TTC549 (cell line): ENCODE data around the gene TLR6.
"Not testable (repeated sequence)": the region's sequence is repeated elsewhere in the genome, so short reads cannot be mapped to it uniquely, and the experiment has no call there.

Experiments
- FAIRE-seq: peaks from 2 replicates; lab custom pipeline; 2012; peaks lifted over from hg19 to GRCh38; lab: Jason Lieb, UNC

The TLR6 gene

DNA sequence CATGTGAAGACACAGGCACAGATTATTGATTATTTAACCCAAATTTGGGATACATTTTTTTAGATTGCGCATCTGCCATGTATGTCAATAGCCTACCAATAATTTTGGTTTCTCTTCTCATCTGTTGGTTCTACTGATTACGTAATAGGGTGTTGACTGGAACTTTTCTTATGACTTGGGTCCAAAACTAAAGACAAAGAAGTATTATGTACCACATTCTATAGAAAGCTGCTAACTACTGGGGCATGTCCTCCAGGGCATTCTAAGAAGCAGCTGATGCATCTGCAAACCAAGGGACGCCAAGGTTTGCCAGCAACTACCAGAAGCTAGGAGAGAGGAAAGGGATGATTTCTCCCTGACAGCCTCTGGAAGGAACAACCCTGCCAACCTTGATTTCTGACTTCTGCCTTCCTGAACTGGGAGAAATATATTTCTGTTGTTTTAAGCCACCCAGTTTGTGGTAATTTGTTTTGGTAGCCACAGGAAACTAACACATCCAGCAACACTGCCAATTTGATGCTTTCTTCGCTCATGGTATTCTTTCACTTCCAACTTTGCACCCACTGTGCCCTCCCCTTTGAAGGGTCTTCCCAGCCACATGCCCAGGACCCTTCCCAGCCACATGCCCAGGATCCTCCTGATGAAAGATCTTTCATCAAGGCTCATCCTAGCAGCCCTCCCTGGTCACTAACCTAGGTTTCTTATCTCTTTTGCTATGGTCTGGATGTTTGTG lies 36.1 kb downstream of the TLR6 start:
- FAIRE-seq = no peak

DNA sequence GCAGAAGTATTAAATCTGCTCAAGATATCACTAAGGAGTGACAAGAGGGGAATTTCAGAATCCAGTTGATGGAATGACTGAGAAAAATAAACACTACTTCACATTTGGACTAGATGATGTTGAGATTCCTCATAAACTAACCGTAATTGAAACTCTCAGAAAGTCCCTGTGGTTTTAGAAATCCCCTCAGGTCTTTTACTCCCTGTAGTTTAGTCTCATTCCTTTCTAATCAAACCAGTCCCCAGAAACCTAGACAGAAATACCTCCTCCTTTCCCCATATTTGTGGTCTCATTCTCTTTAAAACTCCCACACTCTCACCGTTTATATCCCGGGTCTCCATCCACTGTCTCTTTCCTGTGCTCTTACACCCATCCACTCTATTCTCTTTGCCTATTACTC lies 37.0 kb downstream of the TLR6 start:
- FAIRE-seq = no peak

DNA sequence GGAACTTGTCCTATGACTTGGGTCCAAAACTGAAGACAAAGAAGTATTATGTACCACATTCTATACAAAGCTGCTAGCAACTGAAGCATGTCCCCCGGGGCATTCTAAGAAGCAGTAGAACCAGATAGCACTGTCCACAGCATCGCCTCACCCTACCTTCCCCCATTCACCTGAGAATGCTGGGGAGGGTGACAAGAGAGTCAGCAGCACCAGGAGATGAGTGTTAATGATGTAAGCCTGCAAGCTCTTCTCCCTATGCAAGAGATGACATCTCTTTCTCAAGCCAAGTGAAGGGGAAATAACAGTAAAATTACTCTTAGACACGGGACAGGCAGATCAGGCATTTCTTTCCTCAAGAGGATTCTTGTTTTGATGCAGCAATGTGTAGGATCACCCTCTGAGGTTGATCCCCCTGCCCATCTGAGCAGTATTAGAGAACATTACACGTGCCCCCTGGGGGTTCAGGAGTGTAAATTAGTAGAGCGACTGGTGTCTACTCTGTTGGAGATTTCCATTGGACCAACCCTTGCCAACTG lies 38.1 kb downstream of the TLR6 start:
- no peak for FAIRE-seq

DNA sequence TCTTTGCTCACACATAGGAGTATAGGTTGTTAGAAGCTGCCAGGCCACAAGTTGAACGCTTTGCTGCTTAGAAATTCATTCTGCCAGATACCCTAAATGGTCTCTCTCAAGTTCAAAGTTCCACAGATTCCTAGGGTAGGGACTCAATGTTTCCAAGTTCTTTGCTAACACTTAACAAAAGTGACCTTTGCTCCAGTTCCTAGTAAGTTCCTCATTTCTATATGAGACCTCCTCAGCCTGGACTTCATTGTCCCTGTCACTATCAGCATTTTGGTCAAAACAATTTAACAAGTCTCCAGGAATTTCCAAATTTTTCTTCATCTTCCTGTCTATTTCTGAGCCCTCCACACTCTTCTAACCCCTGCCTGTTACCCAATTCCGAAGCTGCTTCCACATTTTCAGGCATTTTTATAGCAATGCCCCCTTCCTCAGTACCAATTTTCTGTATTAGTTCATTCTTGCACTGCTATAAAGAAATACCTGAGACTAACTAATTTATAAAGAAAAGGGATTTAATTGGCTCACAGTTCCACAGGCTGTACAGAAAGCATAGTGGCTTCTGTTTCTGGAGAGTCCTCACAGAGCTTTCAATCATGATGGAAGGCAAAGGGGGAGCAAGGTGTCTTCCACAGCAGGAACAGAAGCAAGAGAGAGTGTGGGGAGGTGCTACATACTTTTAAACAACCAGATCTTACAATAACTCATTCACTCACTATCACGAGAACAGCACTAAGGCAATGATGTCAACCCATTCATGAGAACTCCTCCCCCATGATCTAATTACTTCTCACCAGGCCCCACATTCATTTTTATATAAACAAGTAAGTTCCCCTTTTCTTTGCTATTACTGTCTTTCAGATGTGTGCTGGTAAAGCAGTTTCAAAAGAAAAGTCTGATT lies 40.5 kb downstream of the TLR6 start:
- FAIRE-seq = no peak

DNA sequence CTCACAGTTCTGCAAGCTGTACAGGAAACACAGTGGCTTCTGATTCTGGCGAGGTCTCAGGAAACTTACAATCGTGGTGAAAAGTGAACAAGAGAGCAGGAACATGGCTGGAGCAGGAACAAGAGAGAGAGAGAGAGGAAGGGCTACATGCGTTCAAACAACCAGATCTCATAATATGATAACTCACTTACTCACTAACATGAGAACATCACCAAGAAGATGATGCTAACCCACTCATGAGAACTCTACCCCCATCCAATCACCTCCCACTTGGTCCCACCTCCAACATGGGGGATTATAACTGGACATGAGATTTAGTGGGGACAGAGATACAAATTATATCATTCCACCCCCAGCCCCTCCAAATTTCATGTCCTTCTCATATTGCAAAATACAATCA lies 42.2 kb downstream of the TLR6 start:
- no peak for FAIRE-seq

DNA sequence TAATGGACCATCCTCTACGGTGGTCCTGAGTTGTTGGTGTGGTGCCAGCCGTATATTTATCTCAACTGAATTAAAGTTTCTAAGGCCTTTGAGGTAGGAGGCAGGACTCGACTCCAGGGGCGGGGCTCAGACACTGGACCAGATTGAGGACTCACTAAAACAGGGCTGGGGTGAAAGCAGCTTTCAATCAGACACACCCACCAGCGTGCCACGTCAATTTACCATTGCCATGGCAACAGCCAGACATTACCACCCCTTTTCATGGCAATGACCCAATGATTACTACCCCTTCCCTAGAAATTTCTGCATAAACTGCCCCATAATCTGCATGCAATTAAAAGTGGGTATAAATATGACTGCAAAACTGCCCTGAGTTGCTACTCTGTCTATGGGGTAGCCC lies 45.3 kb downstream of the TLR6 start:
- FAIRE-seq = no peak

DNA sequence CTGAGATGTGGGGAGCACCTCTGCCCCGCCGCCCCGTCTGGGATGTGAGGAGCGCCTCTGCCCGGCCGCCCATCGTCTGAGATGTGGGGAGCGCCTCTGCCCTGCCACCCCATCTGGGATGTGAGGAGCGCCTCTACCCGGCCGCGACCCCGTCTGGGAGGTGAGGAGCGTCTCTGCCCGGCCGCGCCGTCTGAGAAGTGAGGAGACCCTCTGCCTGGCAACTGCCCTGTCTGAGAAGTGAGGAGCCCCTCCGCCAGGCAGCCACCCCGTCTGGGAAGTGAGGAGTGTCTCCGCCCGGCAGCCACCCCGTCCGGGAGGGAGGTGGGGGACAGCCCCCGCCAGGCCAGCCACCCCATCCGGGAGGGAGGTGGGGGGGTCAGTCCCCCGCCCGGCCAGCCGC lies 49.2 kb downstream of the TLR6 start:
- FAIRE-seq = not testable (repeated sequence)

DNA sequence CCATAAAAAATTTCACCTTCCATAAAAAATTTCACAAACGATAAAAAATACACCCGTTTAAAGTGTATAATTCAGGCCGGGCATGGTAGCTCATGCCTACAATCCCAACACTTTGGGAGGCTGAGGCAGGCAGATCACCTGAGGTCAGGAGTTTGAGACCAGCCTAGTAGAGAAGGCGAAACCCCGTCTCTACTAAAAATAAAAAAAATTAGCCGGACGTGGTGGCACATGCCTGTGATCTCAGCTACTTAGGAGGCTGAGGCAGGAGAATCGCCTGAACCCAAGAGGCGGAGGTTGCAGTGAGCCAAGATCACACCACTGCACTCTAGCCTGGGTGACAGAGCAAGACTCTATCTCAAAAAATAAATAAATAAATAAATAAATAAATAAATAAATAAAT lies 50.4 kb downstream of the TLR6 start:
- FAIRE-seq = not testable (repeated sequence)

DNA sequence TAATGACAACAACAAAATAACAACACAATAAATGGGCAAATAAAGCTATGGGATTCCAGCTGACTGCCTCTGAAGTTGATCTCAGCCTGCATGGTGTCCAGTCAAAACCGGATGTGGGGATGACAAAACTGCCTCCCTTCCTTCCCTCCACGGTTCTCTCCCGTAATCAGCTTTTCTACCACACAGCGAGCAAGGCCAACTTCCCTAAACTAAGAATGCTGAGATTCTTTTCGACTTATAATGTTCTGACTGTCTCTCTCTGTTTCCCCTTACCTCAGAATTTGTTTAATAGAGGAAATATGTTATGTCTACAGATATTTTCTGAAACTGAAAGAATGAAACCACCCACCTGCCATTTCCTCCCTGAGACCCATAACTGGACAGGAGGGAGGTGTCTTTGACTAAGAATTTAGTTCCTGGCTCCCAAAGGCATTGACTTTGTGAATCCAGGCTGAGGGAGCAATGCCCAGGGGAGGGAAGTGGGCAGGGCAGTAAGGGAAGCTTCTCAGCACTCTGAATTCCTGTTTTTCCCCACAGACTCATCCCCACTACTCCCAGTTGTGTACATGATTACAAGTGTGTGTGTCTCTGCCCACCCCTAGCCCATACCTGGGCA lies 51.0 kb downstream of the TLR6 start:
- no peak for FAIRE-seq

DNA sequence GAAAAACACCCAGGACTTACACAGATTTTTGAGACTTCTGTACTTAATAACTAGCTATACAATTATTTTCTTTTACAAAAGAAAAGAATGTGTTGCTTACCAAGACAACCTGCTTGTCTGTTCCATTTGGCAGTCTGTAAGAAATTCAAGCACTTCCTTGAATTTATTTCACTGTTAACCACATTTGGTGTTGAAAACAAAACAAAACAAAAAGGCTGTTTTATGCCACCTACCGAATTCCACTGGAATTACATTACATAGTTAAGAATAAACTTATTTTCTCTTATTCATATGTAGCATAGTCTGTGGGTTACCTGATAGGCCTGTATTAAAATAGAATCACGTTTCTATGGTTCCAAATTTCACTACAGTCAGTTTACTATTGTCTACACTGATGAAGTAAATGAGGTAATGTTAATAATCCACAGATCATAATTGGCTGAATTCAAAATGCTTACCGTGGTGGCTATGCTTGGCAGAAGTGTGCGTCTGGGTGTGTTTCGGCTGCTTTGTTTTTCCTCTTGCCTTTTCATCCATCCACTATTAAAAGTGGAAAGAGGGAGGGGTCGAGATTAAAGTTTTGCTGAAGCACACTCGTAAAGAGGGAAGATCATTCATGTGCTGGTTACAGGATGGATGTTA lies 51.8 kb downstream of the TLR6 start, which contains the start of gene TLR1:
TLR1 (minus strand) TSS at position 138 of the 642 bp plus-strand sequence. CDS start 5,960 bp downstream, outside the sequence.
- FAIRE-seq = peak; percentile 91

DNA sequence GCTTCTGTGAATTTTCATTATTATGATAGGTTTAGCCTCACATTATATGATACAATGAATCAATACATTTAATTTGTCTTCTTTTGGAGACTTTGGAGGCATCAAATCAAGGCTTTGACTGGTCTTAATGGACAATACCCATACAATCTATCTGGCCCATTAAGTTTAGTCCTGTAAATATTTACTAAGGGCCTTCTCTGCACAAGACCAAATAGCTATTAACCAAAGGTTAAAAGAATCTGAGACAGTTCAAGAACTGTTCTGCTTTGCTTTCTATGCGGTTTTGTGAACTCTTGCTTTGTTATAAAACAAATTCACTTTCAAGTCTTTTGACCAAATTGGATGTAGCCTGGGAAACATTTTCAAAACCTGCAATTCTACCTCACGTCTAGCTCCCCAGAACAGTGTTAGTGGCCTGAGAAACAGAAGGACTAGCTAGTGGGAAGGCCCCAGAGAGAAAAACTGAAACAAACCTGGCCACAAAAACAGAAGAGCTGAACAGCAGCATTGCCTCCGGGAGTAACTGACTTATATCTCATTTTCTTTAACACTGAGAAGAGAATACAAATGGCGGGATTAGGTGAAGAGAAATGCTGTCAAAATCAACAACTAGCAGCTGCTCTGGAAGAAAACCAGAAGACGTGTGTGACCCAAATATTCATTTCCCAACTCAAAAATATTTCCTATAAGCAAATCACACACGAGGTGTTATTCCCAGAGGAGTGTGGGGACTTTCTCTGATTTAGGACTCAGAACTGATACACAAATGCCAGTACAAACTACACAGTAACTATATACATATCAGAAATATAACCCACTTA lies 52.6 kb downstream of the TLR6 start:
- no peak for FAIRE-seq

DNA sequence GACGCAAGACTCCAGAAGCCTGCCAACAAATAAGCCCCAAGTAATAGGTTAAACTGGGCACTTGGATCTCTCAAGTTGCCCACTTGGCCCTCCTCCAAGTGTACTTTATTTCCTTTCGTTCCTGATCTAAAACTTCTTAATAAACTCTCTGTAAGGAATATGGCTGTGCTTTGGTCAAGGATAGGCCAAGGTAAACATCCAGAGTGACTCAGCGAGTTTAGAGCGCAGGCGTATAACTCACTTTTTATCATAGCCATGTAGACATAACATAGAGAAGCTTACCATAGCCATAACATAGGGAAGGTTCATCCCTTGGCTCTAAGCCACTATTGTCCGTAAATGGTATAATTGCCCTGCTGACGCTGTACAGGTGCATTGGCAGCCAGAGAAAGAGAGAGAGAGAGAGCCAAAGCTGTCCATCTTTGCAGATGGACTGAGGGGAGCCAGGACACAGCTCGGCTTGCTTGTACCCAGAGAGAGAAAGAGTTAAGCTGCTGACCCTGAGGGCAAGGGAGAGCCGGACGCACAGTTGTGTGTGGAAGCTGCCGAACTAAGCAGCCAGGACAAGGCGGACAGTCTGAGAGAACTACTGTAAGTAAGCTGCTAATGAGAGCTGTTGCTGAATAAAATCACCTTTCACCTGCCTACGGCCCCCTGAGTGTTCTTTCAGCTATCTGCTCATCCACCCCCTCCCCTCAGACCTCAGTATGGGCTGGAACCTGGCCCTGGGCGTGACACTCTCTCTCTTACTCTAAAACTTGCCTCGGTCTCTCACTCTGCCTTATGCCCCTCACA lies 53.9 kb downstream of the TLR6 start:
- FAIRE-seq = no peak

DNA sequence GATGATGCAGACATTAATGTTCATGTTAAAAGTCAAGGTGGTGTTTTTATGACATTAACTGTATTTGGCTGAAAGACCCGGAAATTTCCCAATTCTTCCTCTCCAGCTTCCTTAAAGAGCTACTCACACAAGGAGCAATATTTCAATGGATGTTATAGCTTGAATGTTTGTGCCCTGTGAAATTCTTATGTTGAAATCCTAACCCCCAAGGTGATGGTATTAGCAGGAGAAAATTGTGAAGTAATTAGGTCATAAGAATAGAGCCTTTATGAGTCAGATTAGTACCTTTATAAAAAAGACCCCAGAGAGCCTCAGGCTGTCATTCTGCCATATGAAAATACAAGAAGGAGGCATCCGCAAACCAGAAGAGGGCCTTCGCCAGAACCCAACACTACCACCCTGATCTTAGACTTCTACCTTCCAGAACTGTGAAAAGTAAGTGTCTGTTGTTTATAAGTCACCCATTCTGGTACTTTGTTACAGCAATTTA lies 55.6 kb downstream of the TLR6 start:
- no peak for FAIRE-seq

DNA sequence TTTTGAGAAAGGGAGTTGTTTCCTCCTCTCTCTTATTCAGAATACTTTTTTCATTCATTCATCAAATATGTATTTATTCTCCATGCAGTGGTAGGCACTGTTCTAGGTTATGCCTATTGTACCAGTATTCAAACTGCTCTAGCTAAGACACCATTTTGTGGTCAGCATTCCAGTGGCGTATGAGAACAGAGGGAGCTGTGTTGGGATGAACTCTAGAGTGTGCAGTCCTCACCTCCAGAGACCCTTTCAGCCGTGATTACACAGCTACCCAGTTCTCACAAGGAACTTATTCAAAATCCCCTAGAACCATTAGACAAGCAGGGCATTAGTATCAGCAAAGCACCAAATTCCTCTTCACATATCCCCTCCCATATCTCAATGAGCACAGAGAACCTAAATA lies 56.3 kb downstream of the TLR6 start:
- FAIRE-seq = no peak

DNA sequence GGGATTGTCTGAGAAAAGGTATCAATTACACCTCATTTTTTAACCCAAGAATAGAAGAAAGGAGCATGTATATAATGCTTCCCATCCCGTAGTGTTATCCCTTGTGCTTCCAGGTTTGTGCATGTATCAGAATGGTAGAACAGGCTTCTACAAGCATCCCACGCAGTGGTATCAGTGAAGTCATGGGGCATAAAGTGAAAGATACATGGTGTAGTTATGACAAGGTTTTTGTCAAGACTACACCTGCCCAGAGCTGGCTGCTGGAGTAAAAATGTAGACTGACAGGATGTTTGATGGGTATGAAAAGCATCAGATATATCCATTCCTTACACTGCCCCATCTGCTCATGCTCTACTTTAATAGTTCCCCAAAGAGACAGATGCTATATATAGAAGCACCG lies 61.5 kb downstream of the TLR6 start:
- no peak for FAIRE-seq

DNA sequence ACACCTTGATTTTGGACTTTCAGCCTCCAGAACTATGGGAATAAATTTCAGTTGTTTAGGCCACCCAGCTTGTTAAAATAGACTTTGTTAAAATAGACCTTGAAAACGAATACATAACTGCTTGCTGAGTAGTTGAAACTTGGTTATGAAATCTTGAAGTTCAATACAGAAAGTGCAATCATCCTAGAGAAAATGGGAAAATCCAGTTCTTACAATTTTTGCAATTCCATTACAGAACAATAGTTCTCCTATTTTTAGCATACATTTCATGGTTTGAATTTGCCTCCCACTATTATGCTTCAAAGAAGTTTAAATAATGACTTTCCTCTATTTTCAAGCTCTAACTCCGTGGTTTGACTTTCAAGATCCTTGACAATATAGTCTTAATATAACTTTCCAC lies 62.6 kb downstream of the TLR6 start:
- no peak for FAIRE-seq

DNA sequence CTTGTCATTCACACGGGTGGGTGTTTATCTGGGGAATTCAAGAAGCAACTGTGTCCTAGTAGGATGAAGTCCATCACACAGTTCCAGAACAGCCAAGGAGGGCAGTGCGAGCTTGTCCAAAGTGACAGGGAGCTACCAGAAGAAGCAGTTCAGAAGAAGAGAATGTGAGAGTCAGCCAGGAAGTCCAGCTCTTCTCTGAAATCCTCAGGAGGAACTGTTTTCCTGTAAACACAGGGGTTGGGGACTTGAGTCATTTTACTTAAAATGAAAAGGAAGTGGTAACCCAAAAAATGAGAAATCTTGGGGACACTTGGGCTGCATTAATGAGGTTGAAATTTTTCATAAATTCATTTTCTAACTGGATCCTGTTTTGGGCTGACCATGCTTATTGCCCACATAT lies 65.6 kb downstream of the TLR6 start:
- no peak for FAIRE-seq

DNA sequence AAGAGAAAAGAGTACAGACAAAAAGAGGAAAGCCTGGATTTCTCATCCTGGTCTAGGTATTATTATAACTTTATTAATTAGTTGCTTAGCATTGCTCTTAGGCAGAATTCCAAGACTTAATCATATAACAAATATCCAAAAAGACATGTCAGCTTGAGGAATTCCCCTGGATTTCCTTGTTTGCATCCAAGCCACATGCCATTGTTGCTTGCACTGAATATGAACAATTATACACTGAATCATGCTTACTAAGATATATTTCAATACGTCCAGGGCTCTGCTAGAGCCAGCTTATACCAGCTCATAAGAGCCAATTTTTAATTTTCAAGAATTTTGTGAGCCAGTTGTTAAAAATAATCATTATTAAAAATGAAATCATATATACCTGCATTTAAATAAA lies 68.3 kb downstream of the TLR6 start:
- no peak for FAIRE-seq

DNA sequence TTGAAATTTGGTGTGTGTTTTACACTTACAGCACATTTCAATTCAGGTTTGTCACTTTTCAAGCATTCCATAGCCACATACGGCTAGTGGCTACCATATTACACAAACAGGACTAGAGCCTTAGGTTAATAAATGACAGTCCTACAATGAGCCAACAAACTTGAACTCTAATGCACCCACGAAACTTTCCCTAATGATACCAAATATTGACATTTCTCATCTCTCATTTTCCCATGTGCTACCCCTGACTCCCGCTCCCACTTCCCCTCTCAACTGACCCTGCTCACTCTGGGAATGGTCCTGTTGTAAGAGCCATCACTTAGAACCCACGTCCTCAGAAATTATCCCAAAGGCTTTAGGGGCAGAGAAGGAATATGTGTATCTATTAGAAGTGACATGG lies 68.9 kb downstream of the TLR6 start:
- no peak for FAIRE-seq

DNA sequence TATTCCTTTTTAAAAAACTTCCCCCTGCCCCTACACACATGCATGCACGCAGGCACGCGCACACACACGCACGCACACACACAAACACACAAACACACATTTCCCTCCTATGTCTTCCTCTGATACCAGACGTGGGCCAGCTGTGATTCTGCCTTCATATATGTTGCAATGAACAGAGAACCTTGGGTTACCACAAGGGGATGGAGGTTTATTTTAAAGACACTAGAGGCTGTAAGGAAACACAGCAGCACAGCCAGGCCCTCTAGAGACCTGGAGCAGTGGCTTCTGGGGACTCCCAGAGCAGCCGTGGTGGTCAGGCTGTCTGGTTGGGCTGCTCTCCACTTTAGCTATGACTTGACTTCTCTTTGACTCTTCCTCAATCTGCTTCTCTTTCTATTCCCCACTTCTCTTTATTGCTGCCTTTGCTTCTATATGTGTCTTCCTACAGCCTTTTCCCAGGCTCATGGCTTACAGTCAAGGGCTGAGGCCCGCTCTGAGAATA lies 70.7 kb downstream of the TLR6 start:
- FAIRE-seq = no peak
